ENCODE measurements around the gene ANP32E. TPM values are rescaled to one million over a fixed set of nuclear protein-coding genes. Genes with fewer than 3 reads are reported as not detected.
"Not testable (repeated sequence)": the region's sequence is repeated elsewhere in the genome, so short reads cannot be mapped to it uniquely, and the experiment has no call there.

ANP32E gene
- total RNA-seq, 4 donors from 2014 or later, result 15.1 to 44.9 (median 24.9) TPM

DNA sequence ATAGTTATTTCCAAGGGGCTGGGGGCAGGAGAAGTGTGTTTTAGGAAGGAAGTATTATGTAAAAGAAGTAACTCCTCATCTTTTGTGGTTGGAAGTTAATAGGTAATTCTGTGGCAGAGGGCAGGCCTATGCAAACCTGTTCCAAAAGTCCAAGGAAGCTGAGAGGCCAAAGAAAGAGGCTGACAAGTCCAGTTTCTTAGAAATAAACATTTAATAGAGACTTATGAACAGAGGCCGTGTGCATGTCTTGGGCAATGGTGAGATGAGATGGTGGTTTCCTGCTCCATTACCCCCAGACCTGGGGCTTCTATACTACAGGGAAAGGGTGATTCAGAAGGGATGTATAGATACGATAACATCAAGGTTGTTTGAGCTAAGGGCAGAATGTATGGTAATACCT lies 14.0 kb upstream of the ANP32E start:
- TF ChIP-seq, protein P1, sequence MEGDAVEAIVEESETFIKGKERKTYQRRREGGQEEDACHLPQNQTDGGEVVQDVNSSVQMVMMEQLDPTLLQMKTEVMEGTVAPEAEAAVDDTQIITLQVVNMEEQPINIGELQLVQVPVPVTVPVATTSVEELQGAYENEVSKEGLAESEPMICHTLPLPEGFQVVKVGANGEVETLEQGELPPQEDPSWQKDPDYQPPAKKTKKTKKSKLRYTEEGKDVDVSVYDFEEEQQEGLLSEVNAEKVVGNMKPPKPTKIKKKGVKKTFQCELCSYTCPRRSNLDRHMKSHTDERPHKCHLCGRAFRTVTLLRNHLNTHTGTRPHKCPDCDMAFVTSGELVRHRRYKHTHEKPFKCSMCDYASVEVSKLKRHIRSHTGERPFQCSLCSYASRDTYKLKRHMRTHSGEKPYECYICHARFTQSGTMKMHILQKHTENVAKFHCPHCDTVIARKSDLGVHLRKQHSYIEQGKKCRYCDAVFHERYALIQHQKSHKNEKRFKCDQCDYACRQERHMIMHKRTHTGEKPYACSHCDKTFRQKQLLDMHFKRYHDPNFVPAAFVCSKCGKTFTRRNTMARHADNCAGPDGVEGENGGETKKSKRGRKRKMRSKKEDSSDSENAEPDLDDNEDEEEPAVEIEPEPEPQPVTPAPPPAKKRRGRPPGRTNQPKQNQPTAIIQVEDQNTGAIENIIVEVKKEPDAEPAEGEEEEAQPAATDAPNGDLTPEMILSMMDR (IDR thresholded peaks at IDR 0.05 in 4 of 5, conservative IDR thresholded peaks at IDR 0.05 in 1 of 5), result no peak
- no peak for TF ChIP-seq POLR2A (IDR thresholded peaks at IDR 0.05)

DNA sequence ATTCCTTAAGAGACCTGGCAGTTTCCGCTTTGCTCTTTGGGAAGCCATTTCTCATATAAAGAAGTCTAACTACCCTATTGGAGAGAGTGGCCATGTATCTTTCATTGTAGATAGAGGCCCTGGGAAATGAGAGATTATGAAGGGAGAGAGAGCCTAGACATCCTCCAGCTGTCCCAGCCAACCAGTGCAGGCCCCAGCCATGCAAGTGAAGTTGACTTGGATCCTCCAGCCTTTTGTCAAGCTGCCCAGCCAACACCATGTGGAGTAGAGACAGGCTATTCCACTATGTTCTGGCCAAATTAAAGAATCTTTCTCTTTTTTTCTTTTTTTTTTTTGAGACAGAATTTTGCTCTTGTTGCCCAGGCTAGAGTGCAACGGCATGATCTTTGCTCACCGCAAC lies 7.1 kb upstream of the ANP32E start:
- H3K4me1 ChIP-seq, result no peaks in the 10 kb centered on the region
- no peaks in the 10 kb centered on the region for H3K27me3 ChIP-seq
- no peak overlapping the region for H3K4me3 ChIP-seq
- no peak overlapping the region for H3K27ac ChIP-seq
- no peak for DNase-seq
- H3K9me3 ChIP-seq, result no peaks in the 10 kb centered on the region
- in situ Hi-C loops (cut with MboI; ENCODE audit: low sequenced_read_pairs in 4 of 4) (no loop called here), intact Hi-C loops (cut with DNase I; ENCODE audit: low total_unique reads) (no loop called here)
- no peaks in the 10 kb centered on the region for H3K36me3 ChIP-seq
- TF ChIP-seq POLR2A (IDR thresholded peaks at IDR 0.05), result no peak
- TF ChIP-seq, protein P1 (IDR thresholded peaks at IDR 0.05 in 4 of 5, conservative IDR thresholded peaks at IDR 0.05 in 1 of 5), result no peak
- ATAC-seq, result no peak

More for the DNA sequence above, 14.0 kb upstream of the ANP32E start:
- DNase-seq (no peak), ATAC-seq (no peak)
- Histone ChIP-seq H3K27ac (no peak overlapping the region), H3K4me3 (no peak overlapping the region), H3K9me3 (no peaks in the 10 kb centered on the region), H3K4me1 (no peaks in the 10 kb centered on the region), H3K36me3 (no peaks in the 10 kb centered on the region), H3K27me3 (no peaks in the 10 kb centered on the region)
- in situ Hi-C loops (cut with MboI; ENCODE audit: low sequenced_read_pairs in 4 of 4), result no loop called here
- intact Hi-C loops (cut with DNase I; ENCODE audit: low total_unique reads), result no loop called here

DNA sequence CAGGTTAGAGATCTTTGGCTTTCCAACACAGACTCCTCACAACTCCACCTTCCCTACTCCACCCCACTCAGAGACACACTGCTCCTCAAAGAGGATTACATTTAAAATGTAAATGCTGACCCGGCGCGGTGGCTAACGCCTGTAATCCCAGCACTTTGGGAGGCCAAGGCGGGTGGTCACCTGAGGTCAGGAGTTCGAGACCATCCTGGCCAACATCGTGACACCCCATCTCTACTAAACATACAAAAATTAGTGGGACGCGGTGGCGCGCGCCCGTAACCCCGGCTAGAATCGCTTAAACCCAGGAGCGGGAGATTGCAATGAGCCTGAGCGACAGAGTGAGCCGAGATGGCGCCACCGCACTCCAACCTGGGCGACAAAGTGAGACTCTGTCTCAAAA lies 1.8 kb upstream of the ANP32E start:
- Histone ChIP-seq H3K4me1 (peaks cover 4 to 13% of the 10 kb centered on the region in 2 donors), H3K27ac (no peak overlapping the region), H3K36me3 (no peaks in the 10 kb centered on the region), H3K9me3 (no peaks in the 10 kb centered on the region), H3K27me3 (no peaks in the 10 kb centered on the region), H3K4me3 (no peak overlapping the region)
- in situ Hi-C loops (cut with MboI; ENCODE audit: low sequenced_read_pairs in 4 of 4), result no loop called here
- TF ChIP-seq, protein P1 (IDR thresholded peaks at IDR 0.05 in 4 of 5, conservative IDR thresholded peaks at IDR 0.05 in 1 of 5), result no peak
- TF ChIP-seq POLR2A (IDR thresholded peaks at IDR 0.05), result no peak
- intact Hi-C loops (cut with DNase I; ENCODE audit: low total_unique reads), result loop anchor here (2.0 to 5.0 kb wide), 2 partner anchors 17 to 125 kb away; partner anchors contain the start of gene RPRD2
- ATAC-seq, result no peak
- DNase-seq, result no peak

GRCh38 chr1:150237176-150237575 lies 1.3 kb upstream of the ANP32E start:
- H3K9me3 ChIP-seq; H3K36me3 ChIP-seq; H3K27ac ChIP-seq; in situ Hi-C loops (cut with MboI; ENCODE audit: low sequenced_read_pairs in 4 of 4); H3K27me3 ChIP-seq; H3K4me3 ChIP-seq; DNase-seq; ATAC-seq: not testable (repeated sequence)
- intact Hi-C loops (cut with DNase I; ENCODE audit: low total_unique reads), result loop anchor here (2.0 to 5.0 kb wide), 2 partner anchors 18 to 125 kb away; partner anchors contain the start of gene RPRD2
- H3K4me1 ChIP-seq, result peaks cover 4 to 13% of the 10 kb centered on the region in 2 donors

DNA sequence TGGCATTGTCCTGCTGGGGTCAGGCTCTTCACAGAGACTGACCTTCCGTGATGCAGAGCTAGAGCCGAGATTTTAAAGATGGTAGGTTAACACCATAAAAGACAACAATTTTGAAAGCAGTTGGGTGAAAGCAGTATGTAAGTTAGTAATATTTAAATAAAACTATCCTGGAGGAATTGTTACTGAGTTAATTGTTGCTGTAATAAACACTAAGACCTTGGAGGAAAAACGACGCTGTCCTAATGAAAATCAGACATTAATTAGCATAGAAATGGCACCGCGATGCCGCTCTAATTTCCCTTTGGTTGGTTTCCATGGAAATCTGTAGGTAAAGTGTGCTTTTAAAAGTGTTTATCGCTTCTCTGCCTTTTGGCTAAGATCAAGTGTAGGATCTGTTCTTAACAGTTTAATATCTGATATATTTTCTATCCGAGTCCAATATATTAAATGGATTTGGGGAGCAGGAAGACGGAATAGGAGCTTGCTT lies 745 bp upstream of the ANP32E start:
- in situ Hi-C loops (cut with MboI; ENCODE audit: low sequenced_read_pairs in 4 of 4) (no loop called here), intact Hi-C loops (cut with DNase I; ENCODE audit: low total_unique reads) (loop anchor here (1.0 to 5.0 kb wide), 5 partner anchors 18 to 126 kb away; partner anchors contain the start of genes APH1A and RPRD2)
- Histone ChIP-seq H3K27me3 (no peaks in the 10 kb centered on the region), H3K36me3 (no peaks in the 10 kb centered on the region), H3K27ac (peak overlapping the region; percentile 95 to 99 (median 98)), H3K9me3 (no peaks in the 10 kb centered on the region), H3K4me3 (peak overlapping the region; percentile 82 to 89 (median 86)), H3K4me1 (peaks cover 4 to 13% of the 10 kb centered on the region in 2 donors)
- ATAC-seq, result no peak
- no peak for DNase-seq
- TF ChIP-seq POLR2A (IDR thresholded peaks at IDR 0.05), result no peak
- TF ChIP-seq, protein P1 (IDR thresholded peaks at IDR 0.05 in 4 of 5, conservative IDR thresholded peaks at IDR 0.05 in 1 of 5), result no peak
